ENCODE results near the gene CEP83.

CEP83 gene

GRCh38 chr12:94386422-94386821 is 73.2 kb downstream of the CEP83 start:
- no peaks in the 10 kb centered on the region for H4K20me1 ChIP-seq (ENCODE audit: control insufficient read depth, insufficient read depth, low read depth, low read length)
- H3K79me2 ChIP-seq (ENCODE audit: control insufficient read depth, low read length): no peaks in the 10 kb centered on the region
- H3K9me2 ChIP-seq (replicated peaks; ENCODE audit: control insufficient read depth, low read length): no peaks in the 10 kb centered on the region
- H3K27ac ChIP-seq (ENCODE audit: low read depth, low read length): no peak overlapping the region
- no peaks in the 10 kb centered on the region for H3K27me3 ChIP-seq (ENCODE audit: control insufficient read depth, low read length)
- H3K9me3 ChIP-seq (ENCODE audit: control insufficient read depth, insufficient read depth, low read length): 0 out of 2 replicates have a peak, but pooled peaks cover 5% of the 10 kb centered on the region
- no peak overlapping the region for H3K4me2 ChIP-seq (ENCODE audit: low read length)
- H3F3A ChIP-seq (ENCODE audit: control insufficient read depth, insufficient read depth): no peaks in the 10 kb centered on the region
- no peak for TF ChIP-seq CTCF (IDR thresholded peaks at IDR 0.05; ENCODE audit: low read depth, low read length, poor library complexity, severe bottlenecking)
- TF ChIP-seq EZH2phosphoT487 (IDR thresholded peaks at IDR 0.05; ENCODE audit: borderline replicate concordance, low read length): no peak
- peaks cover 23% of the 10 kb centered on the region for H3K36me3 ChIP-seq (ENCODE audit: control insufficient read depth, low read length)
- H3K4me1 ChIP-seq (ENCODE audit: control insufficient read depth, low read length): no peaks in the 10 kb centered on the region
- no peak overlapping the region for H3K4me3 ChIP-seq (ENCODE audit: low read length)

- H3K9me3 ChIP-seq (ENCODE audit: control insufficient read depth, insufficient read depth, low read length): 0 out of 2 replicates have a peak, but pooled peaks cover 5% of the 10 kb centered on the region
- H3K27ac ChIP-seq (ENCODE audit: low read depth, low read length): no peak overlapping the region
- no peaks in the 10 kb centered on the region for H3K9me2 ChIP-seq (replicated peaks; ENCODE audit: control insufficient read depth, low read length)
- no peak overlapping the region for H3K4me3 ChIP-seq (ENCODE audit: low read length)
- no peaks in the 10 kb centered on the region for H3F3A ChIP-seq (ENCODE audit: control insufficient read depth, insufficient read depth)
- no peaks in the 10 kb centered on the region for H3K4me1 ChIP-seq (ENCODE audit: control insufficient read depth, low read length)
- H3K27me3 ChIP-seq (ENCODE audit: control insufficient read depth, low read length): no peaks in the 10 kb centered on the region
- H3K79me2 ChIP-seq (ENCODE audit: control insufficient read depth, low read length): no peaks in the 10 kb centered on the region
- H3K36me3 ChIP-seq (ENCODE audit: control insufficient read depth, low read length): peaks cover 23% of the 10 kb centered on the region
- H3K4me2 ChIP-seq (ENCODE audit: low read length): no peak overlapping the region
- TF ChIP-seq CTCF (IDR thresholded peaks at IDR 0.05; ENCODE audit: low read depth, low read length, poor library complexity, severe bottlenecking): no peak
- no peak for TF ChIP-seq EZH2phosphoT487 (IDR thresholded peaks at IDR 0.05; ENCODE audit: borderline replicate concordance, low read length)
- no peaks in the 10 kb centered on the region for H4K20me1 ChIP-seq (ENCODE audit: control insufficient read depth, insufficient read depth, low read depth, low read length)
Observed at GRCh38 chr12:94384030-94384429, 75.6 kb downstream of the CEP83 start.

- Histone ChIP-seq H3K27me3 (ENCODE audit: control insufficient read depth, low read length) (no peaks in the 10 kb centered on the region), H3K36me3 (ENCODE audit: control insufficient read depth, low read length) (peaks cover 15% of the 10 kb centered on the region), H3K4me3 (ENCODE audit: low read length) (no peak overlapping the region), H3K9me2 (replicated peaks; ENCODE audit: control insufficient read depth, low read length) (no peaks in the 10 kb centered on the region), H3K9me3 (ENCODE audit: control insufficient read depth, insufficient read depth, low read length) (0 out of 2 replicates have a peak, but pooled peaks cover 5% of the 10 kb centered on the region), H3K4me2 (ENCODE audit: low read length) (no peak overlapping the region), H3F3A (ENCODE audit: control insufficient read depth, insufficient read depth) (no peaks in the 10 kb centered on the region), H3K79me2 (ENCODE audit: control insufficient read depth, low read length) (no peaks in the 10 kb centered on the region), H3K27ac (ENCODE audit: low read depth, low read length) (no peak overlapping the region), H3K4me1 (ENCODE audit: control insufficient read depth, low read length) (no peaks in the 10 kb centered on the region), H4K20me1 (ENCODE audit: control insufficient read depth, insufficient read depth, low read depth, low read length) (no peaks in the 10 kb centered on the region)
- TF ChIP-seq EZH2phosphoT487 (IDR thresholded peaks at IDR 0.05; ENCODE audit: borderline replicate concordance, low read length) (no peak), CTCF (IDR thresholded peaks at IDR 0.05; ENCODE audit: low read depth, low read length, poor library complexity, severe bottlenecking) (no peak)
Observed at GRCh38 chr12:94380507-94380906, 79.2 kb downstream of the CEP83 start.
